ENCODE data around the gene DENND6B.
"Not testable (repeated sequence)": the region's sequence is repeated elsewhere in the genome, so short reads cannot be mapped to it uniquely, and the experiment has no call there.

Gene DENND6B

DNA sequence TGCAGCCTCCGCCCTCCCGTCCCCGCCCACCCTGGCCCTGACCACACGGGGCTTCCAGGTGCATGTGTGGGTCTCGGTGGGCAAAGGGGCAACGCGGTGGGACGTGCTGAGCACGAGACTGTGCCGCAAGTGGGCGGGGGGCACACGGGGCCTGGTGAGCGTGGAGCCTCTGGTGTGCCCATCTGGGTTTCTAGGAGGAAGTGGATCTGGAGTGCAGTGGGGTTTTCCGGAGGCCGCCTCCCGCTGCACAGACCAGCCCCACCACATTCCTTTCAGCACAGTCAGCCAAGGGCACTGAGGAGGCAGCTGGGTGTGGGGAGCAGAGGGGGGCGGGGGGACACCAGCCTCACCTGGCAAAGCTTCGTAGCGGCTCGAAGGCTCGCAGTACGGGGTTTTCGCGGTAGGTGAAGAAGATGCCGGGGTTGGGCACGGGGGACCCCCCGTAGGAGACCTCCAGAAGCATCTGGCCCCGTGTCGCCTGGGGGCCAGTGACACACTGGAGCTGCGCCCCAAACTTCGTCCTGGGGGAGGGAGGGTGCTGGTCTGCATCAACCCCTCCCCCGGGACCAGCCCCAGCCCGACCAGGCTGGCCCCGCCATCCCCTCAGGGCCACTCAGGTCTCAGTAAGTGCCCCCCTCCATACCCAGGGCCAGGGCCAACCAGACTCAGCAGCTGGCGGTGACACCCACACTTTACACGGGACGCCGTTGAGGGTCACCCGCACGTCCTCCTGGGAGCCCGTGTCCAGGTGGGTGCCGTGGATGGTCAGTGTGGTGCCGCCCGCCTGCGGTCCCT lies 44.3 kb downstream of the DENND6B start:
- DNase-seq, result no peak

DNA sequence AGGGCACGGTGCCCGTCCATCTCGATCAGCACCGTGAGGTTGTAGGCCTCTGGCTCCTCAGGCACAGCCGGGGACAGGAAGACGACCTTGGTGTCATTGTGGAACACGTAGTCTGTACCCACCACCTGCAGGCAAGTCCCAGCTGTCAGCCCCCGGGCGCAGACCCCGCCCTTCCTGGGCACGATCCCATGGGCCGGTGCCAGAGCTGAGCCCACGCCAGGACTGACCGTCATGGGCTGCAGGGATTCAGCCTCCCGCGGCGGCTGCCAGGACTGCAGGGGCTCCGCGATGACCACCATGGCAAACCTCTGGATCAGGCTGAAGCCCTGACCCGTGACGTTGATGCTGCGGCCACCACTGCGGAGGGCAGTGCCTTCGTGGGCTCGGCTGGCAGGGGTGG lies 44.9 kb downstream of the DENND6B start:
- DNase-seq, result no peak

DNA sequence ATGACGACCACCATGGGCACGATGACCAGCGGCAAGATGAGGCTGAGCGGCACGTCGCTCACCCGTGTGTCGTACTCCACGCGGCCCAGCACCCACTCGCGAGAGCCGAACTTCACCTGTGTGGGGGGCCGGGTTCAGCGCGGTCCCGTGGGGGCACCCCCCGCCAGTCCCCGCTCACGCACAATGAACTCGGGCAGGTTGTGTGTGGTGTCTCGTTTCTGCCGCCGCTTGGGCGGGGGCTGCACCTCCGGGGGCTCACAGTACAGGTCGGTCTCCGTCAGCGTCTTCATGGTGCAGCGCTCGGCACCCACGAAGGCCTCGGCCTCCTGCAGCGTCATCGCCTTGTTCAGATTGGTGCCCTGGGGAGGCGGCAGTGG lies 45.4 kb downstream of the DENND6B start:
- no peak for DNase-seq

DNA sequence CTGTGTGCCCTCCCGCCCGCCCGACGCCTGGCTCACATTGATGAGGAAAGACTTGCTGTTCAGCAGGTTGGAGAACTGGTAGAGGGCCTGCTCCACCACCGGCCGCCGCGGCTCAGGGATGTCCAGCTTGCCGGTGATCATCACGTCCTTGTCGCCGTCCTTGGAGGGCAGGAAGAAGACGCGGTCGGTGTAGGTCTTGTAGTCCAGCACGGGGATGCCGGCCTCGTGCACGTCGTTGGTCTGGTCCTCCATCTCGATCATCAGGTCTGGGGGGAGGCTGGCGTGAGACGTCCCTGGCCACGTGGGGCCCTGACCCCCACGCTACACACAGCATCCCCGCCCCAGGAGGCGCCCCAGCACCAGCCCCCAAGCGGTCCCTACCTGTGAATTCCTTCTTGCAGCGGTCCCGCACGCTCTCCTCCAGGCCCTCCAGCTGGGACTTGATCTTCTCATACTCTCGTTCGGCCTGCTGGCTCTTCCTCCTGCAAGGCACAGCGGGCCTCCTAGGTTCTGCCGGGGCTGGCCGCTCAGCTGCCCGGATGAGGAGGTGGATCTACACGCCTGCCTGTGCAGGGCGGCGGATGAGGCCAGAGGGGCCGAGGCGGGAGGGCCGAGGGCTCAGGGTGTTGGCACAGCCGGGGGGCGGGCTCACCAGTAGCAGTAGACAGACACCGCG lies 46.0 kb downstream of the DENND6B start:
- no peak for DNase-seq

DNA sequence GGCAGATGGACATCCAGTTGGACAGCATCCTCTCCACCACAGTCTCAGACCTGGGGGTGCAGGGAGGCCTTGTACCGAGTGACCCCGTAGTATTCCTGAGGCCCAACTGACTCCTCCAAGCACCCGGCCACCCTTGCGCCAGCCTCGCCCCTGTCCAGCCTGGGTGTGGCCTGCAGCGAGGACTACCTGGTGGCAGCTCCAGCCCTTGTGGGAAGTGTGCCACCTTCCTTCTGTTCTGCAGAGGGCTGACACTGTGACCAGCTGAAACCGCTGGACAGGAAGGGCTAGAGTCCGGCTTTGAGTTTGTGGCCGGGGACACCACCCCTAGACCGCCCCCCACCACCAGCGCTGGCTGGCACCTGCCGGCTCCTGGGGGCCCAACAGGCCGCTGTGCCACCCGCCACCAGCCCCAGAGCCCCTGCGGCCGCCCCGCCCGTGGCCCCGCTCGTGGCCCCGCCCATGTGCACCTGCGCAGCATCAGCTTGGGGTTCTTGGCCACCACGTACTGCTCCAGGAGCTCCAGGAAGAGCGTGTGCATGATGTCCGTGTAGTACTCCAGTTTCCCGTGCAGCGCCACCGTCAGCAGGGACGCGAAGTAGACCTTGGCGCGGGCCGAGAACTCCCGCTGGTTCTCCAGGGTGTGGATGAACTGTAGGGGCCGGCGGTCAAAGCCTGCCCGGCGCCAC lies 46.6 kb downstream of the DENND6B start:
- no peak for DNase-seq

DNA sequence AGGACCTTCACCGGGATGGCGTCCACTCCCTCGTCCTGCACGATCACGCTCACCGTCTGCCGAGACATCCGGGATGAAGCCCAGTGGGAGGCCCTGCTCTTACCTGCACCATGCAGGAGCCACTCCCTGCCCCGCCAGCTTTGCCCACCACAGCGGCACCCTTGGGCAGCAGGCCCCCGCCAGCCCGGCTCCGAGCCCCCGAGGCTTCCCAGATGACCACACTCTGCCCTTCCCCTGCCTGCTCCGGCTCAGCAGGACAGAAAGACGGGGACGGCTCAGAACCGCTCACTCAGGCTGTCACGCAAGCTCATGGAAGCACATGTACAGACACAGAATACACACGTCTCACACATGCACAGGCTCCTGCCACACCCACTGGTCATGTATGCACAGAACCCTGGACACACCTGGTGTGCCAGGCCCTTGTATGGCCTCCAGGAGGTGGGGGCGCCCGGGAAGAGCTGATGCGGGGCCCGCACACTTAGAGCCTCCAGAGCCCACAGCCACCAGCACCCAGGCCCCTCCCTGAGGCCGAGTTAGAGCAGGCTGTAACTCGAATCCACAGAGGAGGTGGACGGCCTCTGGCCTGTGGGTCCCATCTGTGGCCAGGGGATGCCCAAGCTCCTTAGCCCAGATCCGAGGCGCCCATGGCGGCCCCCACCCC lies 47.7 kb downstream of the DENND6B start:
- no peak for DNase-seq

DNA sequence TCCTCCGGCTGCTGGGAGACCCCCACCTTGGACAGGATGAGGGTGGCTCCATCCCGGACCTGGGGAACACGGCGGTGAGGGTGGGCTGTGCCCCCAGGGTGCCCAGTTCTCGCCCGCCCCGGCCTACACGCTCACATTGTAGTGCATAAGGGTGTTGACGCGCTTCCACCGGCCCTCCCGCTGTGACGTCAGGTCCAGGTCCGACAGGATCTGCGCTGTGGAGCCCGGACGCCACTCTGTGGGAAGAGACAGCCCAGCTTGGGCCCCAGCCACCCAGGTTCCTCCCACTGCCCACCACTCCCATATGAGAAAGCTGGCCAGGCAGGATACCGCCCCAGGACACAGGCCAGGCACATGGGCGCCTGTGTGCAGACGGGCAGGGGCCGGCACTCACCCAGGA lies 48.4 kb downstream of the DENND6B start:
- no peak for DNase-seq

DNA sequence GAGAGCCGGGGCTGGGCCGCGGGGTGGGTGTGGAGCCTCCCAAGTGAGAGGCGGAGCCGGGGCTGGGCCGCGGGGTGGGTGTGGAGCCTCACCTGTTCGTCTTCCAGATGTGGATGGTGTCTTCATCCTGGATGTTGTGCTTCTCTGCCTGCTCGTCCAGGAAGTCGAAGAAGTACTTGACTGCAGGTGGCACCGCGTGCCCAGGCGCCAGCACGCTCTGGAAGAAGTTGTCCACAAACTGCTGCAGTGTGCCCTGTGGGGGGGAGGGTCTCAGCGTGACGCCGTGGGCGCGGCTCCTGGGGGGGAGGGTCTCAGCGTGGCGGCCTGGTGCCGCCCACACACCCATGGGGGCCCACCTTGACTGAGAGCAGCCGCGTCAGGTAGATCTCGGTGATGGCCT lies 49.1 kb downstream of the DENND6B start:
- no peak for DNase-seq

DNA sequence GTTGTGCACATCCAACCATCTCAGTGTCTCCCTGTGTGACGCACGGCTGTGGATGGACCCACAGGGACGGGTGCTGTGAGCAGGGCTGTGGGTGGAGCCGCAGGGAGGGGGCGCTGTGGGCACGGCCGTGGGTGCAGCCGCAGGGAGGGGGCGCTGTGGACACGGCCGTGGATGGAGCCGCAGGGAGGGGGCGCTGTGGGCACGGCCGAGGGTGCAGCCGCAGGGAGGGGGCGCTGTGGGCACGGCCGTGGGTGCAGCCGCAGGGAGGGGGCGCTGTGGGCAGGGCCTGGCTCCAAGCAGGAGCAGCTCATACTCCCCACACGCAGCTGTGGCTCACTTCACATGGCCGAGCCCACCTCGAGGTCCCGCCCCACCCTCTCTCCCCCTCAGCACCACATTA lies 50.7 kb downstream of the DENND6B start:
- peak; percentile 50 for DNase-seq

DNA sequence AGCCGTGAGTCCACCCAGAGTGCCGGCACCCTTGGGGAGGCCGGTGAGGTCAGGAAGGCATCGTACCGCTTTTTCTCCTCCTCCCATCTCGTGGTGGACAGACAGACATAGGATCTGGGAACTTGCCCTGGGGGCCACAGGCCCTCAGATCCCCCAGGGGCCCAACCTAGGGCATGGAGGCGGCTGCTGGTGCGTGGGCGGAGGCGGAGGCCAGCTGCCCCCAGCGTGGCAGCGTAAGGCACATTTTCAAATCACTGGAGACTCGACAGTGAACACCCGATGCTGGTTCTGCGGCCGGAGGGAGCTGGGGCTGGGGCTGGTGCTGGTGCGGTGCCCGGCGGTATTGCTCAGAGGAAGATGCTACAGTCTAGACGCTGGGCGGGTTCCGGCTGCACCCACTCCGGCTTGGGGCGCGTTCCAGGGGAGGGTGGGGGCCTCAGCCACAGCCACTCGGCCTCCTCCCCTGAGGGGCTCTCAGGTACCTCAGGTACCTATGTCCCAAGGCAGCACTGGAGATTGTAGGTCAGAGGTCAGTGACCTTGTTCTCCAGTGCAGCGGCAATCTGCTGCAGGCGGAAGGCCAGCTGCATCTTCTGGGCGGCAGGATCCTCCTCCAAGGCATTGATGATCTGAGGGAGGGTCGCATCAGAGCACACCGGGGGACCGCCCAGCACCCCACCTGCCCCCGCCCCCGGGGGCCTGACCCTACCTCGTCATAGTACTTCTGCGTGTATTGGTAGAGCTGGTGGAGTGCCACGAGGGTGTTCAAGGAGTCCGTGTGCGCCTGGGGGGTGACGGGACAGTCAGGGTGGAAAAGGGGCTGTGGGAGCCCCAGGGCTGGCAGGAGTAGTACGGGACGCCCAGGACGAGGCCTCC lies 51.4 kb downstream of the DENND6B start:
- no peak for DNase-seq

DNA sequence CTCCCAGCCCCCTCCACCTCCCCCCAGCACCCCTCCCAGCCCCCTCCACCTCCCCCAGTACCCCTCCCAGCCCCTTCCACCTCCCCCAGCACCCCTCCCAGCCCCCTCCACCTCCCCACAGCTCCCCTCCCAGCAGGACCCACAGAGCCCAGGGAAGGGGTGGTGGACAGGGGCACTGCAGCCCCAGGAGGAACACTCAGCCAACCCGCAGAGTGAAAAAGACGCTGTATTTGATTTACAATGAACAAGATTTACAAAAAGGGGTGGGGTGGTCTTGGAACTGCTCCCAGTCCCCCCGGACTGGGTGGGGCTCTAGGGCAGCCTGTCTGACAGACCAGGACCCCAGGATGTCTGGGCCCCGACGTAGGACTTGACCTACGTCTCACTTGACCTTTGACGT lies 52.0 kb downstream of the DENND6B start:
- DNase-seq, result no peak

DNA sequence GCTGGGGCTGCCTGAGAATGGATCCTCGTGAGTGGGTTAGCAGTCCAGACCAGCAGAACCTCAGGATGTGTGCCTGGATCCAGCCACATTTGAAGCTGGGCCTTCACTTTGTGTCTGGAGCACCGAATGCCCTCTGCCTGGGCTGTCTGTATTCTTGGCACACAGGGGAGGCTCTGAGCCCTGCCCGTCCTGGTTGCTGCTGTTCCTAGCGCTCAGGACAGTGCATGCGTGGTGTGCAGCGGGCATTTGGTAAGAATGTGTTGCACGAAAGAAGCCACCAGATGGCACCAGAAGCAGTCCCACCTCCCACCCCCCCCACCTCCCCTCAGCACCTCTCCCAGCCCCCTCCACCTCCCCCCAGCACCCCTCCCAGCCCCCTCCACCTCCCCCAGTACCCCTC lies 52.5 kb downstream of the DENND6B start:
- DNase-seq, result peak; percentile 43

DNA sequence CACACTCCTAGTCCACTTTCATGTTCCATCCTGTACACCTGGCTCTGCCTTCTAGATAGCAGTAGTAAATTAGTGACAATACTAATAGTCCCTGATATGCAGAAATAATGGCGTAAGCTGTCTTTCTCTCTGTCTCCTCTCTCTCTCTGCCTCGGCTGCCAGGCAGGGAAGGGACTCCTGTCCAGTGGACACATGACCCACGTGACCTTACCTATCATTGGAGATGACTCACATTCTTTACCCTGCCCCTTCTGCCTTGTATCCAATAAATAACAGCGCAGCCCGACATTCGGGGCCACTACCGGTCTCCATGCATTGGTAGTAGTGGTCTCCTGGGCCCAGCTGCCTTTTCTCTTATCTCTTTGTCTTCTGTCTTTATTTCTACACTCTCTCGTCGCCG lies 53.0 kb downstream of the DENND6B start:
- DNase-seq, result not testable (repeated sequence)

DNA sequence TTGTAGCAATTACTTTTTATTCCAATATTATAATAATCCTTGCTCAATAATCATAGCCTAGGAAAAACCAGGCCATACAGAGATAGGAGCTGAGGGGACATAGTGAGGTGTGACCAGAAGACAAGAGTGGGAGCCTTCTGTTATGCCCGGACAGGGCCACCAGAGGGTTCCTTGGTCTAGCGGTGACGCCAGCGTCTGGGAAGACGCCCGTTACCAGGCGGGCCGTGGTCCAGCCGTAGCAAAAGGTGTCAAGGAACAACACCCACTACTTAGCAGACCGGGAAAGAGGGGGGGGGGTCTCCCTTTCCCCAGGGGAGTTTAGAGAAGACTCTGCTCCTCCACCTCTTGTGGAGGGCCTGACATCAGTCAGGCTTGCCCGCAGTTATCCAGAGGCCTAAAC lies 53.5 kb downstream of the DENND6B start:
- not testable (repeated sequence) for DNase-seq

DNA sequence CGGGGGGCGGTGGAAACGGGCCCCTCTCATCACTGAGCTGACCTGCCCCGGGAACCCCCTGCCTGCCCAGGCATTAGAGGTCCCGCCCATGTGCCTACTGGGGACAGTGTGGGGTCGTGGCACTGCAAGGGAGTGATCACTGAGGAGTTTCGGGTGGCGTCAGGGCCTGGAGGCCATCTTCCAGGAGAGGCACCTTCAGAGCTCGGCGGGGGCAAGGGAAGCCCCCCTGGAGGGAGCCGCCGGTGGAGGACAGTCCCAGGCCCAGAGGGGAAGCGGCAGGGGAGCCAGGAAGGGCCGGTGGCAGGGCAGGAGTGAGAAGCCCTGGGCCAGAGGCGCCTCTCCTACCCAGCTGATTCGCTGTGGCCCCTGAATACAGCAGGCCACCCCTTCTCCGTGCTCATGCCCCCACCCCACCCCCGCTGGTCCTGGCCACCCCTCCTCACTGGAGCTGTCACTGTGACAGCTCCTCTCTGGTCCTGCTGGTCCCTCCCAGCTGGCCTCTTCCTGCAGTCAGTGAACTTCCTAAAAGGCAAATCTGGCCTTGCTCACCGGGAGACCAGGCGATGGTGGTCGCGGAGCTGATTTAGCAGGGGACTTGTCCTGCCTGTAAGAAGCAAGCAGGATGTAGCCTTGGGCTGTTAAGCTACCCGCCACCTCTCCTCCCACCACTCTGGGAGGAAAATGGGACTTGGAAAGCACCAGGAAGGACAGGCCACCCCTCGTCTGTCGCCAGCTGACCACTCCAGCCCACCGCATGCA lies 54.6 kb downstream of the DENND6B start:
- DNase-seq, result no peak

DNA sequence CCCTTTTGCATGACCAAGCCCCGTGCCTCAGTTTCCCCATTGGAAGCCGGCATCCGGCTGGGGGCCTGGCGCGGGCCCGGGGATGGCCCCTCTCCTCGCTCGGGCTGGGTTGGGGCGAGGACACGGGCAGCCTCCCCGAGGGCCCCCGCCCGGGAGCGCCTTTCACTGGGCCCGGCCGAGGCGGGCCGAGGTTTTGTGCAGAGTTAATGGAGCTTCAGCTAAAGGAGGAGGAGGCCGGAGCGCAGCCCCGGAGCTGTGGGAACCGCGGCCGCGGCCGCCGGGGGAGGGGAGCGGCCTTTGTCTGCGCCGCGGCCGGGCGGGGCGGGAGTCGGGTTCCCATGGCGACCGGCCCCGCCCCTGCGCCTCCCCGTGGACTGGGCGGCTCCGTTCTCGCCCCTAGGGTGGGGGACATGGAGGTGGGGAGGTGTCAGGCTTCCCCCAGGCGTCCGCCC lies 55.3 kb downstream of the DENND6B start:
- DNase-seq, result peak; percentile 59

DNA sequence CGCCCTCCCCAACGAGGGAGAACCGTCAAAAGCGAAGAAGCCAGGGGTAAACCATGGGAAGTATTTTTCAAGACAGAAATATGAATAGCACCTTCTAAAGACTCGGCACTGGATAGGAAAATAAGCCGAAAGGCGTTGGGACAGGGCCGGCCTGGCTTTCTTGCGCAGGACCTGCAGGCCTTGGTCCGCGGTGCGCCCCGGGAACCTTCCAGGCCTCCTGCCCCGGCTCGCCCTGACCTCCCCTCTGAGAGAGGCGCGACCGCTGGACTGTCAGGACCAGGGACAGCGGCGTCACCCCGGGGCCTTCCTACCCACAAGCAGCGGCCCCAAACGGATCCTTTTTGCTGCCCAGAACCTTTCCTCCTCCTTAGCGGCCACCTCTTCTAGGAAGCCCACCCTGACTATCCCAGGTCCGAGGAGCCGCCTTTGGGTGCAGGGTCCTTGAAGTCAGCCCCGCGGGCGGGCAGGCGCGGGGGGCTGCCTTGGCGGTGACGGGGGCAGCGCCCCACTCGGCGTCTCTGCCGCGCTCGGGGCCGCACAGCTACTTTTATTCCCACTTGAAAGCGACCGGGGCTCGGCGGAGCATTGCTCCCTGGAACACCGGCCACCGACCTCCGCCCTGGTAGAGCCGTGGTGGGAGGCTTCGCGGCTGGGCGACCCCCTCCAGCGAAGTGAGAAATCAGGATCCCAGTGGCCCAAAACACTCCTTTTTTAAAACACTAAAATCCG lies 56.0 kb downstream of the DENND6B start:
- DNase-seq, result peak; percentile 58

DNA sequence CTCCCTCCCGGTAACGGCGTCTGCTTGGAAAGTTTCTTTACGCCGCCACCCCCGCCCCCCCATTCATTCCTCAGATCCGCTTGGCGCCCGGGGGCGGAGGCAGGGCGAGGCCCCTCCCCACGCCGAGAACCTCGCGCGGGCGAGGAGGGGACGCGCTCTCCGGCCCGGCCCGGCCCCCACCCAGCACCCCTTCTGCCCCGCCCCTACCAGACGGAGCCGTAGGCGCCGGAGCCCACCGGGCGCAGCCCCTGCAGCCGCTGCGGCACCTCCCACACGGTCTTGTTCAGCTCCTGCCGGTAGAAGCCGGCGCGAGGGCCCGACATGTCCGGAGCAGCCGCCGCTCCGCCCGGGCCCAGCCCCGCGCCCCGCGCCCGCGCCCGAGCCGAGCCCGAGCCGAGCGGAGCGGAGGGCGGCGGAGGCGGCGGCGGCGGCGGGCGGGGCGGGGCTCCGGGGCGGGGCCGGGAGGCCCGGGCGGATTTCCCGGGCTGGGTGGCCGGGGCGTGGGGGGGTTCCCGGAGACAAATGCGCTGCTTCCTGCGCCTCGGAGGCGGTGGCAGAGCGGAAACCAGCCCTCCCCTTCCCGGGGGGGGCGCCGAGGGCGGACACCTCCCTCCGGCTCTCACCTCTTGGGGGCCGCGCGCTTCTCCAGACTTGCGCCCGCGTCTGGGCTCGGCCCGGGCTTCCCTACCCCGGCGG lies 56.7 kb downstream of the DENND6B start, which contains the start of gene MAPK11:
Gene MAPK11, minus strand, starts transcription at position 411 of the 696 bp plus-strand sequence. Its CDS starts 88 bp downstream, at position 323.
- DNase-seq, result peak; percentile 76

DNA sequence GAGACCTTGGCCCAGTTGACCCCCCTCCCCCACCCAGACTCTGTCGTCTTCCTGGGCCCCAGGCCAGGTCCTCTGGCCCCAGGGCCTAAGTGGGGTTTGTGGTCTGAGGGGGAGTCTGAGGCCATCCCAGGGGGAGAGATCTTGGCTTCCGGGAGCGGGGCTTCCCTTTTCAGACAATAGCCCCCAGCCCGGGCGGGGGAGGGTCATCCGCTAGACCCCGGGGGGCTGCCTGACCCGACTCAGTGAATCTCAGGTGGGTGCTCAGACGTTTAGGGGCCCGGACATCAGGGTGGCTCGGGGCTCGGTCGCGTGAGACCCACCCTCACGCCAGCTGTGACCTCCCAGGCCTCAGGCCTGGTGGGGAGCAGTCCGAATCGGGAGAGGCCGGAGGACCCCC lies 57.2 kb downstream of the DENND6B start:
- no peak for DNase-seq

DNA sequence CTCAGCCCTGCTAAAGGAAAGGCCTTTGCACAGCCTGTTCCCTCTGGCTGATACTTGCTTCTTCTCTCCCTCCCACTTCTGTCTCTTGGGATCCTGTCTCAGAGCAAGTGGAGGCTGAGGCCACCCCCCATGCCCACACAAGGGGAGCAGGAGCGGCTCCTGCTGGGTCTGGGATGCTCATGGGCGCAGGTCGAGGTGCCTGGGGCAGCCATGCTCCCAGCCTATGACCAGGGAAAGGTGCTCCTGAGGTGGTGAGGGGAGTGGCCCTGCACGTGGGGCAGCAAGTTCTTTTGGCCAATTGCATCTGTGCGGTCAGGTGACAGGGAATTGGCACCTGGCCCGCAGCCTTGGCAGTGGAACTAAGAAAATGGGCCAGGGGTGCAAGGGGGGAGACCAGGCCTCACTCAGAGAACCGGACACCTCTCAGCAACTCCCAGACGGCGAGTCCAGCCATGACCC lies 58.1 kb downstream of the DENND6B start:
- no peak for DNase-seq

All from CD4-positive, alpha-beta T cell treated with Interferon gamma for 1 hour (primary cell).